ENCODE data around the gene FCRL2. TPM values are rescaled to one million over a fixed set of nuclear protein-coding genes. Genes with fewer than 3 reads are reported as not detected.

Gene FCRL2
- total RNA-seq, 1 donor from 2014 or later = not detected

- Mint-ChIP-seq H3K27ac (ENCODE audit: unreplicated experiment) (no peak overlapping the region), H3K36me3 (ENCODE audit: unreplicated experiment) (peaks cover 10% of the 10 kb centered on the region), H3K27me3 (ENCODE audit: unreplicated experiment) (peaks cover 4% of the 10 kb centered on the region), H3K9me3 (ENCODE audit: unreplicated experiment) (peaks cover 16% of the 10 kb centered on the region), H3K4me1 (ENCODE audit: low read depth, unreplicated experiment) (peaks cover 9% of the 10 kb centered on the region), H3K4me3 (ENCODE audit: unreplicated experiment) (no peak overlapping the region)
- TF ChIP-seq CTCF (IDR thresholded peaks at IDR 0.05; ENCODE audit: partially characterized antibody, unreplicated experiment) = no peak
- no peak for DNase-seq
Observed at GRCh38 chr1:157721985-157722384, 54.9 kb downstream of the FCRL2 start.

GRCh38 chr1:157715736-157716135 lies 61.2 kb downstream of the FCRL2 start:
- Mint-ChIP-seq H3K36me3 (ENCODE audit: unreplicated experiment) (no peaks in the 10 kb centered on the region), H3K4me3 (ENCODE audit: unreplicated experiment) (no peak overlapping the region), H3K4me1 (ENCODE audit: low read depth, unreplicated experiment) (peaks cover 7% of the 10 kb centered on the region), H3K9me3 (ENCODE audit: unreplicated experiment) (peaks cover under 1% of the 10 kb centered on the region), H3K27ac (ENCODE audit: unreplicated experiment) (no peak overlapping the region), H3K27me3 (ENCODE audit: unreplicated experiment) (no peaks in the 10 kb centered on the region)
- no peak for TF ChIP-seq CTCF (IDR thresholded peaks at IDR 0.05; ENCODE audit: partially characterized antibody, unreplicated experiment)
- DNase-seq = no peak

GRCh38 chr1:157711802-157712201 lies 65.1 kb downstream of the FCRL2 start:
- H3K4me3 Mint-ChIP-seq (ENCODE audit: unreplicated experiment) = no peak overlapping the region
- no peak for DNase-seq

GRCh38 chr1:157704878-157705277 lies 72.1 kb downstream of the FCRL2 start:
- no peak for DNase-seq
- H3K27ac Mint-ChIP-seq (ENCODE audit: unreplicated experiment) = no peak overlapping the region
- no peaks in the 10 kb centered on the region for H3K27me3 Mint-ChIP-seq (ENCODE audit: unreplicated experiment)
- H3K36me3 Mint-ChIP-seq (ENCODE audit: unreplicated experiment) = no peaks in the 10 kb centered on the region
- TF ChIP-seq CTCF (IDR thresholded peaks at IDR 0.05; ENCODE audit: partially characterized antibody, unreplicated experiment) = no peak
- no peaks in the 10 kb centered on the region for H3K4me1 Mint-ChIP-seq (ENCODE audit: low read depth, unreplicated experiment)
- no peaks in the 10 kb centered on the region for H3K9me3 Mint-ChIP-seq (ENCODE audit: unreplicated experiment)
- no peak overlapping the region for H3K4me3 Mint-ChIP-seq (ENCODE audit: unreplicated experiment)

More at GRCh38 chr1:157711802-157712201, 65.1 kb downstream of the FCRL2 start:
- H3K4me1 Mint-ChIP-seq (ENCODE audit: low read depth, unreplicated experiment) = peaks cover 2% of the 10 kb centered on the region
- H3K9me3 Mint-ChIP-seq (ENCODE audit: unreplicated experiment) = no peaks in the 10 kb centered on the region
- H3K27ac Mint-ChIP-seq (ENCODE audit: unreplicated experiment) = no peak overlapping the region
- no peaks in the 10 kb centered on the region for H3K27me3 Mint-ChIP-seq (ENCODE audit: unreplicated experiment)
- TF ChIP-seq CTCF (IDR thresholded peaks at IDR 0.05; ENCODE audit: partially characterized antibody, unreplicated experiment) = no peak
- H3K36me3 Mint-ChIP-seq (ENCODE audit: unreplicated experiment) = no peaks in the 10 kb centered on the region

GRCh38 chr1:157703981-157704380 lies 73.0 kb downstream of the FCRL2 start:
- TF ChIP-seq CTCF (IDR thresholded peaks at IDR 0.05; ENCODE audit: partially characterized antibody, unreplicated experiment) = no peak
- Mint-ChIP-seq H3K27me3 (ENCODE audit: unreplicated experiment) (no peaks in the 10 kb centered on the region), H3K4me3 (ENCODE audit: unreplicated experiment) (no peak overlapping the region), H3K9me3 (ENCODE audit: unreplicated experiment) (no peaks in the 10 kb centered on the region), H3K36me3 (ENCODE audit: unreplicated experiment) (no peaks in the 10 kb centered on the region), H3K27ac (ENCODE audit: unreplicated experiment) (no peak overlapping the region), H3K4me1 (ENCODE audit: low read depth, unreplicated experiment) (no peaks in the 10 kb centered on the region)
- DNase-seq = no peak

All from glutamatergic neuron (in vitro differentiated cells).